NB4 (cell line): Measurements from ENCODE around the gene MPP2.

Experiments
- CTCF ChIP-seq: IDR thresholded peaks from one replicate; pipeline ENCODE4 v1.5.1; 2012; ENCODE audit warnings: low read depth, low read length
- POLR2A ChIP-seq: IDR thresholded peaks from 2 replicates; pipeline ENCODE4 v1.6.1; 2011; ENCODE audit warnings: mild to moderate bottlenecking; ENCODE audit not compliant: insufficient read length; ENCODE audit errors: extremely low read depth

DNA sequence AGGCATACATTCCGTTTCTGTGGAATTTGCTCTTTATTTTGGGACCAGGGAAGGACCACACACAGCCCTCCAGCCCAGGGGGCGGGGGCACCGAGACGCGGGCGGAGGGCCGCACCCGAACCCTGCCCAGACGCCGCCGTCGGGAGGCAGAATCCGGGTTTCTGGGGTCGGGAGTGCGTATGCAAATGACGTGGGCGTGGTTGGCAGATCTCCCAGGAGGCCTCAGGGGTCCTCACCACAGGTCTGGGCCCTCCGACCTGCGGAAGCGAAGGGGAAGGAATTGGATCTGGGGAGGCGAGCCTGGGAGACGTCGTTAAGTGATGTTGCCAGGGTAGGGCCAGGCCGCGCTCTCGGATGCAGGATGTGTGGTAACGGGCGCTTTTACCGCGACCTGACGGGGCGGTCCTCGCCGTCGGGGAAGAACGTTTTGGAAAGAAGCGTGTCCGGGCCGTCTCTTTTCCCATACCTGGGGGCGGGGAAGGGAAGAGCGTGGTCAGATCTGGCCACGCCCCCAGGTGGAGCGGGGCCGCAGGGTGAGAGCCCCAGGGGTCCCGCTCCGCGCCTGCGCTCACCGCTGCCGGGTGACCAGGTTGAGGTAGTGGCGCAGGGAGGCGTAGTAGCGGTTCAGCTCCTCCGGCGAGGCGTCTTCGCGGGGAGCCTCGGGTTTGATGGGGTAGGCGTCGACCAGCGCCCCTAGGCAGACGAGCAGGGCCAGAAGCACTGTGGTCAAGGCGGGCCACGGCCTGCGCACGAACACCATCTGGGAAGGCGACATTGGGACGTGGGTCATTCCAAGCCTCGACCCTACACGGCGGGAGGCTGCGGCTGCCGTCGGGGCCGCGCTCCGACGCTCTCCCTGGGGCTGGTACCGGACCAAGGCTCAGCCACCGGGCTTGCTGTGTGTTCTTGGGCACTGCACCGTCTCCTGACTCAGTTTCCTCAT, 45.7 kb upstream of the MPP2 start:
- TF ChIP-seq POLR2A (no peak), CTCF (no peak)
